Urothelium cell line (cell line): ENCODE measurements around the gene ASPDH.

Experiments
- DNase-seq: peaks from one replicate; pipeline ENCODE4 v3.0.0; 2011; ENCODE audit warnings: low spot score, mixed read lengths
- FAIRE-seq: peaks from 2 replicates; lab custom pipeline; 2011; peaks lifted over from hg19 to GRCh38; lab: Jason Lieb, UNC

Gene ASPDH

DNA sequence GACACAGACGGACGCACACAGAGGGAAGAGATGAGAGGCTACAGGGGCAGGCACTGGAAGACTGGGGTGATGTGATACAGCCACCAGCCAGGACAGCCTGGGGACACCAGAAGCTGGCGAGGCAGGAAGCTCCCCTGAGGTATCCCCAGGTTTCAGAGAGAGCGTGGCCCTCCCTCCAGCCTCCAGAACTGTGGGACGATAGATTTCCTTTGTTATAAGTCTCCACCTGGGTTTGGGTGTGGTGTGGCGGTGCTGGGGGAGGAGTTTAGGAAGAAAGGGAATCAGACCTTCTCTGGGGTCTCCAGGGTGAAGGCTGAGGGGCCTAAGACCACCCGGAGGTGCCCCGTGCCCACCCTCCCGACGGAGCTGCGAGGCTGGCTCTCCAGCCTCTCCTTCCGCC is 2.7 kb upstream of the ASPDH start:
- FAIRE-seq (no peak), DNase-seq (no peak)

- FAIRE-seq (no peak), DNase-seq (no peak)
Observed at GRCh38 chr19:50515168-50515561, 1.5 kb upstream of the ASPDH start.

DNA sequence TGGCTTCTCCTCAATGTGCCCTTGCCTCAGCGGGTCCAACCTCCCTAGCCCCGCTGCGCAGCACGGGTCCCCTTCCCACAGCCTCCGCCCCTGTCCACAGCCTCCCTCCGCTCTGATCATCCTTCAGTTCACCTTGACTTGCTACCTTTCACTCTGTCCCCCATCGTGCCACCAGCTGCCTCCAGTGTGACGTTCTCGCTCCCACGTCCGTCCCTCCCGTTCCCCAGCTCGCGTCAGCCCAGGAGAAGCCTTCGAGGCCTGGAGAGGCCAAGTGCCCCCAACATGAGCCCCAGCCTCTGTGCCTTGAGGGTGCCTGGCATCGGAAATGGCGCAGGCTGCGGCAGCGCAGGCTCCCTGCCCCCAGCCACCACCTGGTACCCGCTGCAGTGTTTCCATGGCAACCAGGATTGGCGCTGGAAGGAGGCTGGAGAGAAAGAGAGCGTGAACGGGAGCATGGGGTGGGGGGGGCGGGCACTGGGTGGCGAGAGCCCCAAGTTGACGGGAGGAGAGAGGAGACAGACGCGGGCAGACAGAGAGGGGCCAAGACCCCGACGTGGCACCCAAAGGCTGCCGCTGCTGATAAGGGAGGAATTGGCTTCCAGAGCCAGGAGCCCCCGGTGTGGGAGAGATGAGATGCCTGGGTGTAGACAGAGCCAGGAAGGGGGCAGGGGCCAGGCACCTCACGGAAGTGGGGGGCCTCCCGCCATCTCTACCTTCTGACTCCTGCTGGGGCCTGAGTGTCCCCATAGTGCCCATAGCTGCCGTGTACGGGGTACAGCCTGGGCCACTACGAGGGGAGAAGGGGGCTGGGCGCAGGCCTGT is 844 bp upstream of the ASPDH start:
- no peak for DNase-seq
- FAIRE-seq, result peak; percentile 13

DNA sequence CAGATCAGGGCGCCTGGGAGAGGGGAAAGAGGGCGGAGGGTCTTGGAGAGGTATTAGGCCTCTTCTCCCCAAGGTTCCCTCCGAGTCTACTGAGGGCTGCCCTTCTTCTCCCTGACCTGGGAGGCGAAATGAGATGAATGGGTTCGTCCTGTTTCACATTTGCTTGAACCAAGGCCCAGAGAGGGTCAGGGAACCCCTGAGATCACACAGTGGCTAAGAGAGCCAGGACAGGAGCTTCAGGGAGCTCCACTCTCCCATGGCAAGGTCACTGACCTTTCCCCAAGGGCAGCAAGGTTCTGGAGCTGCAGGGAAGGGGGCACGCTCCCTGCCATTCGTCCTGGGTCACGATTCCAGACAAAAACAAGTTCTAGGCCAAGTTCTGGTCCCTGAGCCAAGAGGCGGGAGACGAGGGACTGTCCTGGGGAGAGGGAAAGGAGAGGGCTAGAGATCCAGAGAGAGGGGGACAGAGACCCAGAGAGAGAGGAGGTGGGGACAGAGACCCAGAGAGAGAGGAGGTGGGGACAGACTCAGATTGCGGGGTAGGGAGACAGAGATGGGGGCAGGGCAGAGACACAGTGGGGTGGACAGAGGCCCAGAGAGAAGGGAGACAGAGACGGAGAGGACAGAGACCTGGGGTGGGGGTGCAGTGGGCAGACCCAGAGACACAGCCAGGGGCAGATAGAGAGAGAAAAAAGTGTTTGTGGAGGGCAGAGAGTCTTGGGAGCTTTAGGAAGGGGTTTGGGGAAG is 541 bp downstream of the ASPDH start:
- no peak for DNase-seq
- FAIRE-seq, result no peak

GRCh38 chr19:50512112-50512998 is 1.4 kb downstream of the ASPDH start:
- no peak for DNase-seq
- no peak for FAIRE-seq

GRCh38 chr19:50511069-50511822 is 2.5 kb downstream of the ASPDH start, which contains the start of gene JOSD2:
TSS of gene JOSD2 (minus strand) at chr19:50511191. CDS start at chr19:50510431, 760 bp downstream.
- DNase-seq (peak; percentile 98), FAIRE-seq (peak; percentile 88)

GRCh38 chr19:50510700-50511068 is 3.0 kb downstream of the ASPDH start:
- FAIRE-seq, result no peak
- DNase-seq, result no peak

- no peak for DNase-seq
- no peak for FAIRE-seq
Observed at GRCh38 chr19:50510121-50510670, 3.5 kb downstream of the ASPDH start.

- FAIRE-seq, result no peak
Observed at GRCh38 chr19:50509366-50509765, 4.3 kb downstream of the ASPDH start.

DNA sequence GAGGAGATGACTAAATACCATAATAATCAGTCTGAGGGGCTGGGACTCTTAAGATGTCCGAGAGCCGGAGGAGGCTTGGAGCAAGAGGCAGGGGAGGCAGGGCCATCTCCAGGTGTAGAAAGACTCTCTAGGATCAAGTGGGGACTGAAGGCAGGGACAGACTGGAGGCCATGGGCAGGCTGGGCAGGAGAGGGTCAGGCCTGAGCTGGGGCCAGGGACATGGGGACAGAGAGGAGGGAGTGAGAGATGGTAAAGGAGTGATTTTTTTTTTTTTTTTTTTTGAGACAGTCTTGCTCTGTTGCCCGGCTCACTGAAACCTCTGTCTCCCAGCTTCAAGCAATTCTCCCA is 4.9 kb downstream of the ASPDH start:
- DNase-seq (no peak), FAIRE-seq (no peak)

More at GRCh38 chr19:50509366-50509765, 4.3 kb downstream of the ASPDH start:
- no peak for DNase-seq

- FAIRE-seq, result no peak
- DNase-seq, result no peak
Observed at GRCh38 chr19:50507376-50507775, 6.3 kb downstream of the ASPDH start.

GRCh38 chr19:50506700-50507099 is 7.0 kb downstream of the ASPDH start:
- no peak for DNase-seq

GRCh38 chr19:50505856-50506611 is 7.7 kb downstream of the ASPDH start:
- no peak for FAIRE-seq

More at GRCh38 chr19:50506700-50507099, 7.0 kb downstream of the ASPDH start:
- FAIRE-seq, result no peak

GRCh38 chr19:50501568-50502475 is 11.9 kb downstream of the ASPDH start:
- no peak for FAIRE-seq

More at GRCh38 chr19:50505856-50506611, 7.7 kb downstream of the ASPDH start:
- no peak for DNase-seq

GRCh38 chr19:50501186-50501567 is 12.5 kb downstream of the ASPDH start:
- no peak for DNase-seq
- no peak for FAIRE-seq

More at GRCh38 chr19:50501568-50502475, 11.9 kb downstream of the ASPDH start:
- no peak for DNase-seq

GRCh38 chr19:50500753-50501151 is 13.0 kb downstream of the ASPDH start:
- FAIRE-seq (no peak), DNase-seq (no peak)

DNA sequence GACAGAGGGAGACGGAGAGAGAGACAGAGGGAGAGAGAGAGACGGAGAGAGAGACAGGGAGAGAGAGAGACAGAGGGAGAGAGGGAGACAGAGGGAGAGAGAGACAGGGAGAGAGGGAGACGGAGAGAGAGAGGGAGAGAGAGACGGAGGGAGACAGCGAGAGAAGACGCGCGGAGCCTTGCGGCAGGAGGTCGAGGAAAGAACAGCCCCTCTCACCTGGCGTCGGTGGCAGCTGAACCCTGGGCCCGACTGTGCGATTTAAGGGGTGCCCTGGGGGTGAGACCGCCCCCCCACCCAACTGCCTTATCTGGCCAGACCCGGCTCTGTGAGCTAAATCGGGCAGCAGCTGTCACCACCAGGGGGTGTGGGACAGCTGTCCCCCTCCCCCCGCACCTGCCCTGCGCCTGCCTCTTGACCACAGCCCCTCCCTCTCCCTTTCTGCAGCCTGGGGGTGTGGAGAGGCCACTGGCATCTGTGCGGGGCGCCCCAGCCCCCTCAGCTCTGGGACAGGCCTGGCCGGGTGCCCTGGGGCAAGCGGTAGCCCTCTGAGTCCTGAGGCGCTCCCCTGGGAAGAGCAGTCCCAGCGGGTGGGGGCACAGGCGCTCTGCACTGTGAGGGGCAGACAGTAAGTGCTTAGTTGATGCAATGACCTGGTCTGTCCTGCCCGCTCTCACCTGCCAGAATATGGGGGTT is 13.5 kb downstream of the ASPDH start:
- FAIRE-seq, result peak; percentile 52
- peak; percentile 40 for DNase-seq
